IMR-90 (cell line): Measurements from ENCODE around the gene COL19A1.

Experiments used
- FOS ChIP-seq: fragments of 150-350 bp; IDR thresholded peaks from 2 replicates; pipeline ENCODE4 v1.6.1; 2016; ENCODE audit warnings: low read depth, low read length
- NFE2L2 ChIP-seq: fragments of 150-350 bp; IDR thresholded peaks from 2 replicates; pipeline ENCODE4 v1.6.1; 2016; ENCODE audit warnings: low read depth, mild to moderate bottlenecking, low read length
- POLR2A ChIP-seq: IDR thresholded peaks from 2 replicates; pipeline ENCODE4 v1.6.1; 2012; ENCODE audit warnings: mild to moderate bottlenecking, low read depth, low read length
- SMC3 ChIP-seq: fragments of 150-350 bp; IDR thresholded peaks from 2 replicates; pipeline ENCODE4 v1.6.1; 2016; ENCODE audit warnings: low read depth, mild to moderate bottlenecking, antibody characterized with exemption, low read length, moderate library complexity
- TF ChIP-seq, protein P1 (sequence below): conservative IDR thresholded peaks from 2 replicates; pipeline ENCODE4 v1.5.1; 2012; ENCODE audit warnings: mild to moderate bottlenecking, low read depth, low read length, improper control_type of control experiment

DNA sequence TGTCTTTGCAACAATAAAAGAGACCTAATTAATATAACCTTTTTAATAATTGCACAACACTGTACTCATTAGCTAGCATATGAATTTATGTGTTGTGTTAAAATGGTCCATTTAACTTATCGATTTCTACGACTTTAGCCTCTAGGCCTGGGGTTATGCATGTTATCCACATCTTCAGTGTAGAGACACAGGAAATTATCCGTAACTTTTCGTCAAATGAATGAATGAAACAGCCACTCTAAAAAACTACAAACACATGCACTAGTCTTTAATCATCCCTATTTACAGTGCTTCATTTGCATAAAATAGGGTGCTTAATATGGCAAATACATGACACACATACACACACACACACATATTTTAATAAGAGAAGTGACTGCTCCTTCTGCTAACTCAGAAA lies 47.2 kb upstream of the COL19A1 start:
- TF ChIP-seq SMC3 (no peak), POLR2A (no peak), FOS (no peak), NFE2L2 (no peak)
- TF ChIP-seq, protein P1, sequence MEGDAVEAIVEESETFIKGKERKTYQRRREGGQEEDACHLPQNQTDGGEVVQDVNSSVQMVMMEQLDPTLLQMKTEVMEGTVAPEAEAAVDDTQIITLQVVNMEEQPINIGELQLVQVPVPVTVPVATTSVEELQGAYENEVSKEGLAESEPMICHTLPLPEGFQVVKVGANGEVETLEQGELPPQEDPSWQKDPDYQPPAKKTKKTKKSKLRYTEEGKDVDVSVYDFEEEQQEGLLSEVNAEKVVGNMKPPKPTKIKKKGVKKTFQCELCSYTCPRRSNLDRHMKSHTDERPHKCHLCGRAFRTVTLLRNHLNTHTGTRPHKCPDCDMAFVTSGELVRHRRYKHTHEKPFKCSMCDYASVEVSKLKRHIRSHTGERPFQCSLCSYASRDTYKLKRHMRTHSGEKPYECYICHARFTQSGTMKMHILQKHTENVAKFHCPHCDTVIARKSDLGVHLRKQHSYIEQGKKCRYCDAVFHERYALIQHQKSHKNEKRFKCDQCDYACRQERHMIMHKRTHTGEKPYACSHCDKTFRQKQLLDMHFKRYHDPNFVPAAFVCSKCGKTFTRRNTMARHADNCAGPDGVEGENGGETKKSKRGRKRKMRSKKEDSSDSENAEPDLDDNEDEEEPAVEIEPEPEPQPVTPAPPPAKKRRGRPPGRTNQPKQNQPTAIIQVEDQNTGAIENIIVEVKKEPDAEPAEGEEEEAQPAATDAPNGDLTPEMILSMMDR = no peak
